Left ventricle myocardium inferior (tissue), 1 donor: ENCODE results near the gene MACF1. TPM values are rescaled to one million over a fixed set of nuclear protein-coding genes. Genes with fewer than 3 reads are reported as not detected.

Source experiments
- total RNA-seq: library from RNA; stranded (reverse); fragmentation: NEBNext Ultra II Directional; extraction: Animal tissue kit (Norgen Biotek cat#: 25700); gene quantifications from one replicate; pipeline ENCODE4 v1.2.1, GENCODE V29; 2021
- donor health status: DM: no; HTN: yes; CAD: no; lungs with severe emphysema.

The MACF1 gene
- total RNA-seq, 1 donor from 2014 or later, result 181 TPM

Other genes starting within 250 kb of the MACF1 start
- gene AKIRIN1, start 213.4 kb upstream of the MACF1 start, total RNA-seq, result 61.5 TPM
- gene NDUFS5, start 178.3 kb upstream of the MACF1 start, total RNA-seq, result 696 TPM